Stimulated activated effector memory CD8-positive, alpha-beta T cell treated with anti-CD3 and anti-CD28 coated beads, Interleukin-12 subunit alpha, Interleukin-12 subunit beta, amount 100 ng/mL, for 72 hours (primary cell): ENCODE results near the gene ARHGAP28.

Source experiments
- ATAC-seq: fragments of 150-1000 bp; cut with Tn5 transposase; 2 replicates; pipeline ENCODE4 v1.10.0; 2021
- DNase-seq, 2 donors: peaks; one replicate each; pipeline ENCODE4 v3.0.0; 2021 to 2022; ENCODE audit warnings: low spot score in 2 of 2
- H3K27ac Mint-ChIP-seq: one replicate; pipeline ENCODE4 v1.8.0; 2022; ENCODE audit warnings: mild to moderate bottlenecking, mixed read lengths
- H3K36me3 Mint-ChIP-seq: one replicate; pipeline ENCODE4 v1.8.0; 2022; ENCODE audit warnings: mild to moderate bottlenecking, mixed read lengths
- H3K4me1 Mint-ChIP-seq: one replicate; pipeline ENCODE4 v1.8.0; 2022; ENCODE audit warnings: mixed read lengths
- H3K4me3 Mint-ChIP-seq: one replicate; pipeline ENCODE4 v1.8.0; 2022; ENCODE audit warnings: mild to moderate bottlenecking, mixed read lengths
- H3K9me3 Mint-ChIP-seq: one replicate; pipeline ENCODE4 v1.8.0; 2022; ENCODE audit warnings: mixed read lengths

ARHGAP28 gene

DNA sequence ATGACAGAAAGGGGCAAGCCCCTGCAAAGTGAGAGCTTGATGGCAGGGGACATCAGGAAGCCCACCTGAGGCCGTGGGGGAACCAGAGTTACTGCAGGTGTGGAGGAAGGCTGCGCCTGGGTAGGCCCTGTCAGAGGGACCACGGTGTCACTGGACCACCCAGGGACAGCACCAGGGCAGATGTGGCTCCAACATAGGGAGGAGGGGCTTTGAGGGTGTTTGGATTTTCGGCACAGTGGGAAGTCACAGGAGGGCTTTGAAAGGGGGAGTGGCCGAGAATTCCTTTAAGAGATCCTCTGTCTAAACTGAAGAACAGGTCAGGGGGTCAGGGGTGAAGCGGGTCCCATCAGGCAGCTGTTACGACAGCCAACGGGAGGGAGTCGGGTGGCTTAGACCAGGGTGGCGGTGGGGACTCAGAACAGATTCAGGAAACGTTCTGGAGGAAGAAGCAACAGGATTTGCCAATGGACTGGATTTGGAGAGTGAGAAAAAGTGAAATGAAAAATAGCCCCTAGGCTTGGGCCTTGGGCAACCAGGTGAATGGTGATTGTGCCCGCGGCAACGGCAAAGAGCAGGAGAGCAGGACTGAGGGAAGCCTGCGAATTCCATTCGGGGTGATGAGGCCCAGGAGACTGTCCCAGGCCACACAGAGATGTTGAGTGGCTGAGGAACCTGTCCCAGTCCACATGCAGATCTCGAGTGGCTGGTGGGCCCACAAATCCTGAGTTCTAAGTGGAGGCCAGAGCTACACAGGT is 222.0 kb downstream of the ARHGAP28 start:
- peaks cover 23% of the 10 kb centered on the region for H3K9me3 Mint-ChIP-seq
- ATAC-seq (no peak), DNase-seq (no peak)
- H3K27ac Mint-ChIP-seq: no peak overlapping the region
- H3K36me3 Mint-ChIP-seq: no peaks in the 10 kb centered on the region
- no peak overlapping the region for H3K4me3 Mint-ChIP-seq
- H3K4me1 Mint-ChIP-seq: no peaks in the 10 kb centered on the region

DNA sequence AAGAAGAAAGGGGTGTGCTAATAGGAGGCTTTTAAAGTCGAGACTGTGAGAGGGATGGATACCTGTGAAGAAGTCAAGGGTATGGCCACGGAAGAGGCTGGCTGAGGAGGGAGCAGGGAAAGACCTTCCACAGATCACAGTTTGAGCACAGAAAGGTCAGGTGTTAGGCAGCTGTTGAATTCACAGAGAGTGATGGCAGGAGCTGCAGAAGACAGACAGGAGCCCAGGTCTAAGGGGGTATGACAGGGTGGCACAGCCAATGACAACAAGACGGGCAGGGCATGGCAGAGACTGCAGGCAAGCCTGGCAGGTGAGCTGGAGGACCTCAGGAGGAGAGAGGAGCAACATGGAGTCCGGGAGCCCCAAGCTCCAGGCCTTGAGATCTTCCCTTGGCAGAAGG is 225.0 kb downstream of the ARHGAP28 start:
- Mint-ChIP-seq H3K4me3 (no peak overlapping the region), H3K36me3 (no peaks in the 10 kb centered on the region), H3K9me3 (peaks cover 23% of the 10 kb centered on the region), H3K4me1 (no peaks in the 10 kb centered on the region), H3K27ac (no peak overlapping the region)
- DNase-seq (no peak), ATAC-seq (no peak)

DNA sequence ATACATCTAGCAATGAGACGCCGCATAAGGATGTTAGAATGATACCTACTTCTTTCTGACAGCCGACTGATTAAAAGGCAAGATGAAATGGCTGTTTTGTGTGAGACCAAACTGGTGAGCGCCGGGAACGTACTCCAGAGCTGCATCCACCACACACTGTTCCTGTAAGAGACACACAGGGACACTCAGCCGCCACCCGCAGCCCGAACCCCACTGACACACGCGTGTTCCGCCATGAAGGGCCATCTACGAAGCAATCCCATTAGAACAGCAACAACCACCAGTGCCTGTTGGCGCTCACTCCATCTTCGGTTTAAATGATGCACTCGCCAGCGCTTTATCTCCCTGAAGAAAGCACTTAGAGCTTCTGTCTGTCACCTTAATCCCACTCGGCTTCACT is 225.8 kb downstream of the ARHGAP28 start:
- no peak for ATAC-seq
- no peak overlapping the region for H3K27ac Mint-ChIP-seq
- DNase-seq: no peak
- H3K36me3 Mint-ChIP-seq: no peaks in the 10 kb centered on the region
- H3K4me3 Mint-ChIP-seq: no peak overlapping the region
- peaks cover 23% of the 10 kb centered on the region for H3K9me3 Mint-ChIP-seq
- no peaks in the 10 kb centered on the region for H3K4me1 Mint-ChIP-seq

DNA sequence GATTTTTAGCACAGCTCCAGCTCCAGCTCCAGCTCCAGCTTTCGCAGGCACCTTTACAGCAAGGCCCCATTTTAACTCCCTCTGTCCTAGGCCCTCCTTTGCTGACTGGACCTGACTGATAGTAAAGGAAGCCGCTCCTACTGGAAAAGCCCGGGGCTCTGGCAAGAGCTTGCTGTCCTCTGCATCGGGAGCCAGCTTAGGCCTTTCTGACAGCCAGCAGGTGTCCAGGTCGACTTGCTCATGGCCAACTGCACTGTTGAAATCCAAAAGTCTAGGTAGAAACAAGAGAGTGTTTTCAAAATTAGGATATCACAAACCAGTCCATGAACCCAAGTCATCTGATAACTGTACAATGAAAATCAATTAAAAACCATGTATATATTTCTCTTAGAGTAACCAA is 227.0 kb downstream of the ARHGAP28 start:
- Mint-ChIP-seq H3K9me3 (peaks cover 18% of the 10 kb centered on the region), H3K4me1 (no peaks in the 10 kb centered on the region), H3K4me3 (no peak overlapping the region), H3K36me3 (no peaks in the 10 kb centered on the region), H3K27ac (no peak overlapping the region)
- ATAC-seq (no peak), DNase-seq (no peak)

DNA sequence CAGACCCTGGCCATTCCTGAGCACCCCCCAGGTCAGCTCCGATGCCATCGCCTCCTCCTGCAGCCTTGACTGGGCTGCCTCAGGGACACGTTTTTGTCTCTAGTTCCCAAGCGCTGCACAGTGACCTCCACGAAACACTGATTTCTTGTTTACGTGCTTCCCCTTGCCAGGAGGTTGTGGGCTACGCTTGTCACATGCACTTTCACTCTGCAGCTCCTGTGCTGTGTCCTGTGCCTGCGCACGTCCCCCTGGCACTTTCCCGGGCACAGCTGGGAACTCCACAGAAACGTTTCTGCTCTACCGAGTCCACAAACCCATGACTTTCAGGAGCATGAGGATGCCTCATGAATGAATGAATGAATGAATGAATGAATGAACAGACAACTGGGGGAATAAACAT is 227.5 kb downstream of the ARHGAP28 start:
- no peak for ATAC-seq
- H3K36me3 Mint-ChIP-seq: no peaks in the 10 kb centered on the region

DNA sequence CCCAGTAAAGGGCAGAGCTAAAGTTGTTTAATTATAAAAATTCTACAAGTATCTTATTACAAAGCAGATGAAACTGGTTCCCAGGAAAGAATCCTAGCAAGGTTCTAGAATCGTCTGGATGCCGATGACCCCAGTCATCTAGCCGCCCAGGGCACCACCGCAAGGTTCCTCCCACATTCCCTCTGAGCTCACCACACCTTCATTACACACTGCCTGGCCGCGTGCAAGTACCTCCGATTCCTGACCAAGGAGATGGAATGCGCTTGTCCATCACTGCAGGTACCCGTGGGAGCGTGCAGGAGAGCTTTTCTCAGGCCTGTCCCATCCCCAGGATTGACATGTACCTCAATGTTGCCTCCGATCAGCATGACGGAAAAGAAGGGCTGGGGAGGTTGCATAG is 229.6 kb downstream of the ARHGAP28 start:
- no peak overlapping the region for H3K27ac Mint-ChIP-seq
- H3K36me3 Mint-ChIP-seq: no peaks in the 10 kb centered on the region
- H3K4me1 Mint-ChIP-seq: no peaks in the 10 kb centered on the region
- H3K4me3 Mint-ChIP-seq: no peak overlapping the region
- peaks cover 5% of the 10 kb centered on the region for H3K9me3 Mint-ChIP-seq
- DNase-seq (no peak), ATAC-seq (no peak)

More for the DNA sequence above, 227.5 kb downstream of the ARHGAP28 start:
- Mint-ChIP-seq H3K9me3 (peaks cover 13% of the 10 kb centered on the region), H3K4me3 (no peak overlapping the region), H3K4me1 (no peaks in the 10 kb centered on the region), H3K27ac (no peak overlapping the region)
- no peak for DNase-seq

DNA sequence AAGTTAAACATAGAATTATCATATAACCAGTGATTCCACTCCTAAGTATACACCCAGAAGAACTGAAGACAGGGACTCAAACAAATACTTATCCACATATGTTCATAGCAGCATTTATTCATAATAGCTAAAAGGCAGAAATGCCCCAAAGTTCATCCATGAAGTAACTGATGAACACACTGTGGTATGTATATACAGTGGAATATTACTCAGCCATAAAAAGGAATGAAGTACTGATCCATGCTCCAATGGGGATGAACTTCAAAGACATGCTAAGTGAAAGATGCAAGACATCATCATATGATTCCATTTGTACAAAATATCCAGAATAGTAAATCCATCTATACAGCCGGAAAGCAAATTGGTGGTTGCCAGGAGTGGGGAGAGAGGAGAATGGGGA is 230.6 kb downstream of the ARHGAP28 start:
- Mint-ChIP-seq H3K27ac (no peak overlapping the region), H3K4me3 (no peak overlapping the region), H3K4me1 (no peaks in the 10 kb centered on the region), H3K9me3 (no peaks in the 10 kb centered on the region), H3K36me3 (no peaks in the 10 kb centered on the region)
- DNase-seq: no peak
- ATAC-seq: no peak

DNA sequence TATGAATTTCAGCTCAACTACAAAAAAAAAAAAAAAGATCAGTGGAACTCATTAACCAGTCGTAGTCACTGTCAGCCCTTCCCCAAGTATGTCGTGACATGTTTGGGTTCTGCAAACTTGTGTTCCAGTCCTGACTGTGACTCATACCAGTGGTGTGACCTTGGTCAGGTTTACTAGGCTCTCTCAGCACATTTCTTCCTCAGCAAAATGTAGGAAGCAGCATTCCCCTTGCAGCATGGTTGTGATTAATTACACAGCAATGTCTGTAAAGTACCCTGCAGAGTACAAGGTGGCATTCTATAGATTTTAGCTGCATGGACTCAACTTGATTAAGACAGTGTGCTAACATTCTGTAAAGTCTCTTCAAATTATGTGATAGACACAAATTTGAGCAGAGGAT is 231.1 kb downstream of the ARHGAP28 start:
- no peaks in the 10 kb centered on the region for H3K4me1 Mint-ChIP-seq
- no peak overlapping the region for H3K27ac Mint-ChIP-seq
- no peak for ATAC-seq
- H3K9me3 Mint-ChIP-seq: no peaks in the 10 kb centered on the region
- no peaks in the 10 kb centered on the region for H3K36me3 Mint-ChIP-seq
- H3K4me3 Mint-ChIP-seq: no peak overlapping the region
- DNase-seq: no peak

DNA sequence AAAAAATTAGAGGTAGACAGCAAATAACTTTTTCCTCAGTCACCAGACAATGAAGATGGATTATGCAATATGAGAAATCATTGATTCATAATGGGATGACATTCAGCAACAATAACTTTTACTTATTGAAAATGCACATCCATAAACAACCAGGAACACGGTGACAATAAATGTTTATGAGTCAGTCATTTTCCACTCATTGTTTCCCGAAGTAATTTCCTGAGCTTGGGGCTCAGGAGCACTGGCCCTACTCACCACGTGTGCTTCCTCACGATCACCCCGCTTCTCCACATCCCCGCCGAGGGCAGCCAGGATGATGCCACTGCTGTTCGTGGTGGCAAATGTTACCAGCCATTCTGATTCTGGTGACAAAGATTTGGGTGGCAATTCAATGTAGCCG is 231.8 kb downstream of the ARHGAP28 start:
- no peak for ATAC-seq
- H3K4me3 Mint-ChIP-seq: no peak overlapping the region
- no peaks in the 10 kb centered on the region for H3K36me3 Mint-ChIP-seq
- DNase-seq: no peak
- no peaks in the 10 kb centered on the region for H3K9me3 Mint-ChIP-seq
- no peak overlapping the region for H3K27ac Mint-ChIP-seq
- no peaks in the 10 kb centered on the region for H3K4me1 Mint-ChIP-seq

DNA sequence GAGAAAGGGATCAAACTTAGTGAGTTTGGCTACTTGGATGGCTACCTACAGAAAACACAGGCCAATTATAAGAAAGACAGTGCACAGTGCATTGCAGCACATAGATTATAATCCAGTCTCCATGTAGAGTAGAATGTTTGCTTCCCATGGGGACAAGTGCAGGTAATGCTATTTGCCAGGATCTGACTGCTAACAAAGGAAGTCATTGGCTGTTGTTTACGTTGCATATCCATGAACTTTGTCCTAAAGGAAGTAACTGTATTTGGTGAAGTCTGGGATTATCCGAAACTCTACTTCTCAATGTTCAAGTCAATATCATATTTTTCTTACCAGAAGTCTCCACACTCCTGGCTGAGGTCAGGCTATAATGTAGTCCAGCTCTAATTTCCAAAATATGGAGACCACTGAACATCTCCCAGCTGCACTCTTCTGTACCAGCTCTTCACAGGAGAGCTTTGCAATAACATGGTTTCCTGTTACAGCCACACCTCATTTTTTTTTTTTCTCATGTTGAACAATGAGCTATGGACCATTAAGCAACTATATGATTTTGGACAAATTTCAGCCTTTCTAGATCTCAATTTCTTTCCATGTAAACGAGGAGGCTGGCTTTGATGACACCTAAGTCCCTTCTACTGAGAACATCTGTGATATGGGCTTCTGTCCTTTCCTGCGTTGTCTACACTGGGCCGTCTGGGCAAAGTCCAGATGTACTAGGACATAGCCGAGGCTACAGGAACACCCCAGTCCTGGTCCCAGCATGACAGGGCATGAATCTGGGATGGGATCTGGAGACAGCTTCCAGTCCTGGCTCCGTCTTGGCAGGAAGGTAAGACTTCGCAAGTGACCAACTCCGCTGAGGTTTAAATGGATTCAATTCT is 233.3 kb downstream of the ARHGAP28 start:
- no peak overlapping the region for H3K4me3 Mint-ChIP-seq
- H3K27ac Mint-ChIP-seq: no peak overlapping the region
- DNase-seq (no peak), ATAC-seq (no peak)
- no peaks in the 10 kb centered on the region for H3K4me1 Mint-ChIP-seq
- no peaks in the 10 kb centered on the region for H3K36me3 Mint-ChIP-seq
- no peaks in the 10 kb centered on the region for H3K9me3 Mint-ChIP-seq

DNA sequence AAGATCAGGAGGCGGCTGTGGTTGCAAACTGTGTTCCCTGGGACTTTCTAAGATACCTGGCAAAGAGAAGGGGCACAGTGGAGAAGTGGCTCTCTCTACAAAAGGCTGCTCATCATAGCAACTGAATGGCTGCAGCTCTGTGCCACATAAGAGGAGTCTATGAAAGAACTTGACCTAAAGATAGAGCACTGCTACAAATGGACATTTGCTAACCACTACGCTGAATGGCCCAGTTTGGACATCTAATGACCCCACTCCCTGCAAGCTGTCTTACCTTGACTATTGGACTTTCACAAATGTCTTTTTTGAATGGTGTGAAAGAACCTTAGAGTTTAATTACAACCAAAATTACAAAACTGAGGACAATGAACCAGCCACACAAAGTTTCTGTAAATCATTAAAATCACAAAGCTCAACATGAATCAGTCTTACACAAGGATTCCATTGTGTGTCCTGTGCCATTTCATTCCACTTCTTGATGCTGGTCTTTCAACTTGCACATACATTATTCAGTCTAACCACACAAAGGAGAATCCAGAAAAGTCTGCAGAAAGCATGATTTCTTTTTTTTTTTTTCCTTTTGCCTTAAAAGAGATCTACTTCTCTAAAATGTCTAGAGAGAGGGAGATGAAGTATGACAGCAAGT is 234.1 kb downstream of the ARHGAP28 start:
- ATAC-seq: no peak
- H3K36me3 Mint-ChIP-seq: no peaks in the 10 kb centered on the region
- H3K9me3 Mint-ChIP-seq: no peaks in the 10 kb centered on the region
- no peak for DNase-seq
- no peaks in the 10 kb centered on the region for H3K4me1 Mint-ChIP-seq
- H3K4me3 Mint-ChIP-seq: no peak overlapping the region
- H3K27ac Mint-ChIP-seq: no peak overlapping the region
